ENCODE results near the gene LRCOL1. TPM values are rescaled to one million over a fixed set of nuclear protein-coding genes. Genes with fewer than 3 reads are reported as not detected.

The LRCOL1 gene
- total RNA-seq, 1 experiment from 2014 or later: not detected

DNA sequence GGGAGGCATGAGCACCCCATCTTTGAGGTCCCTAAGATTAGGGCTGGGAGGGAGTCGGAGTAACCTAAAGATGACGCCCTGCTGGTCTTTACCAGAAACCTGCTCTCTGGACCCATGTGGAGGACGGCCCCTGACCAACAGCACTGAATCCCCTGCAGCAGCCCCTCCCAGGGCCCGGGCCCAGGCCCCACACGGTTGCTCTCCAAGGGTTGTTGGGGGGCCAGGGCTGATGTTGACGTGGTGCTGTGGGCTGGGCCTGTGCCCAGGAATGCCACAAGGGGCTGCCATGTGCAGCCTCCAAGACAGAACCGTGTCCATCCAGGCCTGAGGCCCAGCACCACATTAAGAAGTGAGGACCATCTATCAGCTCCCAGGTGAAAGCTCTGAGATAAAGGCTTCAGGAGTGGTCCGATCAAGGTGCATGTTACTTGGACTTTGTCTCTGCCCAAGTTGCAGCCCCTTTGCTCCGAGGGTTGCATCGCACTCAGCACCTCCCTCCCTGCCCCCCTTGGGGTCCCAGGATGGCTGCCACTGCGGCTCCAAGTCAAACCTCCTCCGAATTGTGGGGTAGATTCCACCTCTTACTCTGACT, 29.6 kb downstream of the LRCOL1 start:
- H3K36me3 ChIP-seq (ENCODE audit: control insufficient read depth in 1 of 2, insufficient read depth in 2 of 2, low read length in 2 of 2): peaks cover 19 to 20% of the 10 kb centered on the region in 2 experiments
- CTCF ChIA-PET: no interaction called here
- ATAC-seq (0 out of 2 replicates have a peak, but pooled peaks have one; percentile 6), DNase-seq (ENCODE audit: low read depth, low spot score) (no peak)
- no peak overlapping the region for H3K4me2 ChIP-seq (ENCODE audit: low read length)
- no peaks in the 10 kb centered on the region for H3K79me2 ChIP-seq (ENCODE audit: insufficient read depth, low read length)
- no peaks in the 10 kb centered on the region for H3K9me3 ChIP-seq (ENCODE audit: control insufficient read depth in 1 of 2, insufficient read depth in 1 of 2, low read depth in 1 of 2, low read length in 2 of 2)
- no peaks in the 10 kb centered on the region for H3K4me1 ChIP-seq (ENCODE audit: control insufficient read depth in 1 of 2, insufficient read depth in 2 of 2, low read length in 2 of 2)
- no peak overlapping the region for H3K27ac ChIP-seq (ENCODE audit: low read depth, low read length)
- RAD21 ChIA-PET (ENCODE audit: low non-redundant PET in 1 of 2, low total read pairs in 2 of 2, uncharacterized antibody in 2 of 2, unreplicated experiment in 2 of 2): no interaction called here
- intact Hi-C loops (cut with micrococcal nuclease): no loop called here
- H2AFZ ChIP-seq (ENCODE audit: low read depth, low read length, poor library complexity, severe bottlenecking): no peak overlapping the region
- no peak for TF ChIP-seq EGR1 (IDR thresholded peaks at IDR 0.05; ENCODE audit: low read depth)
- TF ChIP-seq POLR2AphosphoS5 (IDR thresholded peaks at IDR 0.05; ENCODE audit: low read depth, low read length): 0 out of 2 replicates have a peak, but pooled peaks have one; percentile 6
- H3K9me2 ChIP-seq (ENCODE audit: insufficient read depth): no peaks in the 10 kb centered on the region
- BruUV-seq (replicated peaks): no TSS peak
- POLR2A ChIA-PET: no interaction called here
- H3K27me3 ChIP-seq (ENCODE audit: insufficient read depth, low read length): no peaks in the 10 kb centered on the region
- no peaks in the 10 kb centered on the region; the same call in 1 of the 2 replicates for H4K20me1 ChIP-seq (ENCODE audit: insufficient read depth)
- H3K9ac ChIP-seq (ENCODE audit: low read length): no peak overlapping the region
- H3K4me3 ChIP-seq (replicated peaks in 1 of 2; ENCODE audit: low read depth in 1 of 2, low read length in 2 of 2): no peak overlapping the region

- ATAC-seq (no peak), DNase-seq (ENCODE audit: low read depth, low spot score) (no peak)
- no peaks in the 10 kb centered on the region for H3K79me2 ChIP-seq (ENCODE audit: insufficient read depth, low read length)
- H3K27me3 ChIP-seq (ENCODE audit: insufficient read depth, low read length): no peaks in the 10 kb centered on the region
- no peaks in the 10 kb centered on the region for H3K9me2 ChIP-seq (ENCODE audit: insufficient read depth)
- no peaks in the 10 kb centered on the region; the same call in 1 of the 2 replicates for H4K20me1 ChIP-seq (ENCODE audit: insufficient read depth)
- H3K9me3 ChIP-seq (ENCODE audit: control insufficient read depth in 1 of 2, insufficient read depth in 1 of 2, low read depth in 1 of 2, low read length in 2 of 2): no peaks in the 10 kb centered on the region
- peaks cover 19 to 20% of the 10 kb centered on the region in 2 experiments for H3K36me3 ChIP-seq (ENCODE audit: control insufficient read depth in 1 of 2, insufficient read depth in 2 of 2, low read length in 2 of 2)
- intact Hi-C loops (cut with micrococcal nuclease): no loop called here
- no peak overlapping the region for H3K4me2 ChIP-seq (ENCODE audit: low read length)
- no peak overlapping the region for H3K27ac ChIP-seq (ENCODE audit: low read depth, low read length)
- BruUV-seq (replicated peaks): no TSS peak
- ChIA-PET CTCF (no interaction called here), RAD21 (ENCODE audit: low non-redundant PET in 1 of 2, low total read pairs in 2 of 2, uncharacterized antibody in 2 of 2, unreplicated experiment in 2 of 2) (no interaction called here), POLR2A (no interaction called here)
- H3K4me3 ChIP-seq (replicated peaks in 1 of 2; ENCODE audit: low read depth in 1 of 2, low read length in 2 of 2): no peak overlapping the region
- H2AFZ ChIP-seq (ENCODE audit: low read depth, low read length, poor library complexity, severe bottlenecking): no peak overlapping the region
- no peak overlapping the region for H3K9ac ChIP-seq (ENCODE audit: low read length)
- H3K4me1 ChIP-seq (ENCODE audit: control insufficient read depth in 1 of 2, insufficient read depth in 2 of 2, low read length in 2 of 2): no peaks in the 10 kb centered on the region
- no peak for TF ChIP-seq ZFX (IDR thresholded peaks at IDR 0.05)
These were observed 30.6 kb downstream of the LRCOL1 start for GRCh38 chr12:132579744-132580143.
